Spleen (tissue), 11 donors: ENCODE data around the gene HLA-DRA. TPM values are rescaled to one million over a fixed set of nuclear protein-coding genes. Genes with fewer than 3 reads are reported as not detected.

Experiments used
- DNase-seq: peaks from one replicate; pipeline ENCODE4 v3.0.0-alpha.2; 2020
- H3K27ac ChIP-seq, 8 donors: fragments of 200-600 bp; sonication (generic) in 7 of 8; 1 replicate in 4 of 8; 2 replicates in 4 of 8; pipeline versions ENCODE4 v1.5.0 to v1.8.0; 2016 to 2021; ENCODE audit warnings: inconsistent platforms in 4 of 8, mild to moderate bottlenecking in 4 of 8, moderate library complexity in 1 of 8
- H3K27me3 ChIP-seq, 7 donors: fragments of 200-600 bp; sonication (generic) in 6 of 7; replicated peaks in 1 of 7; 1 replicate in 4 of 7; 2 replicates in 3 of 7; pipeline versions ENCODE4 v1.5.0 to v1.8.0; 2016 to 2021; ENCODE audit warnings: inconsistent platforms in 3 of 7, mild to moderate bottlenecking in 1 of 7
- H3K36me3 ChIP-seq, 6 donors: fragments of 200-600 bp; sonication (generic) in 5 of 6; 1 replicate in 4 of 6; 2 replicates in 2 of 6; pipeline versions ENCODE4 v1.5.0 to v1.8.0; 2016 to 2021; ENCODE audit warnings: inconsistent platforms in 2 of 6
- H3K4me1 ChIP-seq, 6 donors: fragments of 200-600 bp; sonication (generic) in 5 of 6; 1 replicate in 3 of 6; 2 replicates in 3 of 6; pipeline versions ENCODE4 v1.5.0 to v1.8.0; 2016 to 2021; ENCODE audit warnings: inconsistent platforms in 3 of 6
- H3K4me3 ChIP-seq, 8 donors: fragments of 200-600 bp; sonication (generic) in 7 of 8; 1 replicate in 4 of 8; 2 replicates in 4 of 8; pipeline versions ENCODE4 v1.5.0 to v1.8.0; 2016 to 2021; ENCODE audit warnings: inconsistent platforms in 4 of 8, mild to moderate bottlenecking in 4 of 8, moderate library complexity in 2 of 8
- H3K9me3 ChIP-seq, 8 donors: fragments of 200-600 bp; sonication (generic) in 7 of 8; 1 replicate in 4 of 8; 2 replicates in 4 of 8; pipeline versions ENCODE4 v1.5.0 to v1.8.0; 2016 to 2021; ENCODE audit warnings: inconsistent platforms in 4 of 8
- CTCF ChIP-seq, 11 experiments: fragments of 200-600 bp in 7 of 11; fragments of 450-650 bp in 4 of 11; sonication (generic) in 4 of 11; IDR thresholded peaks in 8 of 11; conservative IDR thresholded peaks in 3 of 11; 1 replicate in 7 of 11; 2 replicates in 4 of 11; pipeline versions ENCODE4 v1.4.0 to v1.8.0; 2016 to 2021; ENCODE audit warnings: antibody characterized with exemption in 11 of 11, inconsistent platforms in 4 of 11, mild to moderate bottlenecking in 1 of 11
- POLR2A ChIP-seq, 3 donors: fragments of 450-650 bp; IDR thresholded peaks; one replicate each; pipeline ENCODE4 v1.5.1; 2017; ENCODE audit warnings: antibody characterized with exemption in 3 of 3, mild to moderate bottlenecking in 1 of 3
- POLR2AphosphoS5 ChIP-seq, 3 donors: sonication (generic); formaldehyde crosslinking; IDR thresholded peaks; one replicate each; pipeline ENCODE4 v1.5.1; 2017; ENCODE audit warnings: antibody characterized with exemption in 3 of 3
- WGBS, 5 donors: extraction: QIAGEN DNeasy Blood & Tissue Kit in 3 of 5; methylation state at CpG; one replicate each; pipeline versions ENCODE4 v1.1.5 to v1.1.7; 2013 to 2018; 5-methylcytosine and 5-hydroxymethylcytosine counted together
- intact Hi-C: fragments of 100-400 bp; cut with DNase I; formaldehyde crosslinking; loops from one replicate; pipeline ENCODE4 v1.15.0; 2023; ENCODE audit warnings: low total_unique reads
- polyA plus RNA-seq, 3 donors: library from polyadenylated mRNA; stranded (reverse); fragments of 200-250 nt; gene quantifications; one replicate each; pipeline ENCODE4 v1.2.1, GENCODE V29; 2013
- total RNA-seq, 7 donors: library from RNA; depleted of rRNA in 3 of 7; stranded (reverse); fragments of >200 nt in 3 of 7; fragmentation: NEBNext Ultra II Directional in 4 of 7; extraction: Animal tissue kit (Norgen Biotek cat#: 25700) in 4 of 7; gene quantifications; one replicate each; pipeline versions ENCODE4 v1.1.0 to v1.2.1, GENCODE V29; 2016 to 2021
- donor health status: healthy with polysubstance abuse.
- donor health status: DM: no; HTN: no; CAD: no; lungs with moderate emphysema.
- donor health status: DM: no; HTN: no; CAD: no.
- donor health status: Bipolar disorder and iron deficiency.
- donor health status: healthy.
- donor health status: DM: no; HTN: no; CAD: no.
- donor health status: DM: yes; HTN: yes; CAD: no.

Gene HLA-DRA
- total and polyA plus RNA-seq, 10 donors = 1,127 to 2,800 (median 1,740) TPM

- TF ChIP-seq CTCF (IDR thresholded peaks at IDR 0.05 in 8 of 11, conservative IDR thresholded peaks at IDR 0.05 in 3 of 11) = no peak
- TF ChIP-seq POLR2A (IDR thresholded peaks at IDR 0.05) = no peak
- no peak for TF ChIP-seq POLR2AphosphoS5 (IDR thresholded peaks at IDR 0.05)
- no peak for DNase-seq
Measured at GRCh38 chr6:32396028-32396427, 43.7 kb upstream of the HLA-DRA start.

GRCh38 chr6:32397252-32397920 lies 42.3 kb upstream of the HLA-DRA start:
- H3K27ac ChIP-seq = peak overlapping the region in 1 of 8 donors; percentile 47
- DNase-seq = no peak
- H3K36me3 ChIP-seq = no peaks in the 10 kb centered on the region
- 67 to 72% (median 71%) methylated on average over 7 of the region's 7 CpGs for WGBS, 5 donors
- TF ChIP-seq POLR2A (IDR thresholded peaks at IDR 0.05) (no peak), POLR2AphosphoS5 (IDR thresholded peaks at IDR 0.05) (no peak), CTCF (IDR thresholded peaks at IDR 0.05 in 8 of 11, conservative IDR thresholded peaks at IDR 0.05 in 3 of 11) (no peak)
- H3K9me3 ChIP-seq = no peaks in the 10 kb centered on the region
- no peak overlapping the region for H3K4me3 ChIP-seq
- peaks cover 0 to 6% (median 0%) of the 10 kb centered on the region in 6 donors for H3K4me1 ChIP-seq
- no peaks in the 10 kb centered on the region for H3K27me3 ChIP-seq
- intact Hi-C loops = no loop called here

More at GRCh38 chr6:32396028-32396427, 43.7 kb upstream of the HLA-DRA start:
- H3K27ac ChIP-seq = no peak overlapping the region
- no peaks in the 10 kb centered on the region for H3K36me3 ChIP-seq
- H3K4me1 ChIP-seq = peaks cover 0 to 6% (median 0%) of the 10 kb centered on the region in 6 donors
- H3K9me3 ChIP-seq = no peaks in the 10 kb centered on the region
- H3K4me3 ChIP-seq = no peak overlapping the region
- 87 to 99% (median 95%) methylated on average over 10 of the region's 10 CpGs for WGBS, 5 donors
- intact Hi-C loops = no loop called here
- no peaks in the 10 kb centered on the region for H3K27me3 ChIP-seq

GRCh38 chr6:32401284-32401963 lies 38.3 kb upstream of the HLA-DRA start:
- 38 to 51% (median 44%) methylated on average over 4 of the region's 4 CpGs for WGBS, 5 donors
- no peaks in the 10 kb centered on the region for H3K36me3 ChIP-seq
- H3K4me1 ChIP-seq = no peaks in the 10 kb centered on the region
- TF ChIP-seq POLR2A (IDR thresholded peaks at IDR 0.05) = no peak
- TF ChIP-seq POLR2AphosphoS5 (IDR thresholded peaks at IDR 0.05) = no peak
- TF ChIP-seq CTCF (IDR thresholded peaks at IDR 0.05 in 8 of 11, conservative IDR thresholded peaks at IDR 0.05 in 3 of 11) = no peak
- intact Hi-C loops = no loop called here
- no peaks in the 10 kb centered on the region for H3K9me3 ChIP-seq
- no peak for DNase-seq
- peaks cover 0 to 34% (median 7%) of the 10 kb centered on the region in 7 donors for H3K27me3 ChIP-seq
- no peak overlapping the region for H3K27ac ChIP-seq
- no peak overlapping the region for H3K4me3 ChIP-seq

- Histone ChIP-seq H3K4me3 (no peak overlapping the region), H3K27me3 (peaks cover 0 to 47% (median 10%) of the 10 kb centered on the region in 7 donors), H3K4me1 (no peaks in the 10 kb centered on the region), H3K36me3 (no peaks in the 10 kb centered on the region), H3K9me3 (no peaks in the 10 kb centered on the region), H3K27ac (no peak overlapping the region)
- no peak for DNase-seq
- 67 to 88% (median 83%) methylated on average over 8 of the region's 8 CpGs for WGBS, 5 donors
- TF ChIP-seq POLR2AphosphoS5 (IDR thresholded peaks at IDR 0.05) (no peak), POLR2A (IDR thresholded peaks at IDR 0.05) (no peak), CTCF (IDR thresholded peaks at IDR 0.05 in 8 of 11, conservative IDR thresholded peaks at IDR 0.05 in 3 of 11) (no peak)
- intact Hi-C loops = no loop called here
Measured at GRCh38 chr6:32402812-32403211, 36.9 kb upstream of the HLA-DRA start.
